Colonic mucosa (tissue), 4 donors: Measurements from ENCODE around the gene FOCAD. TPM values are rescaled to one million over a fixed set of nuclear protein-coding genes. Genes with fewer than 3 reads are reported as not detected.

ENCODE experiments used
- DNase-seq: peaks from one replicate; pipeline ENCODE4 v3.0.0-alpha.2; 2020
- H3K27ac ChIP-seq: fragments of 200-600 bp; one replicate; pipeline ENCODE4 v1.8.0; 2021
- H3K27me3 ChIP-seq: fragments of 200-600 bp; one replicate; pipeline ENCODE4 v1.8.0; 2021
- H3K36me3 ChIP-seq: fragments of 200-600 bp; one replicate; pipeline ENCODE4 v1.8.0; 2021
- H3K4me1 ChIP-seq: fragments of 200-600 bp; one replicate; pipeline ENCODE4 v1.8.0; 2021; ENCODE audit warnings: mild to moderate bottlenecking
- H3K4me3 ChIP-seq: fragments of 200-600 bp; one replicate; pipeline ENCODE4 v1.8.0; 2021
- H3K9ac ChIP-seq, 2 donors: one replicate each; pipeline ENCODE4 v1.7.0; 2013; ENCODE audit warnings: control low read depth in 2 of 2, low read depth in 2 of 2, low read length in 2 of 2
- H3K9me3 ChIP-seq: fragments of 200-600 bp; one replicate; pipeline ENCODE4 v1.8.0; 2021
- intact Hi-C: fragments of 100-400 bp; cut with DNase I; formaldehyde crosslinking; loops from one replicate; pipeline ENCODE4 v1.14.1; 2022
- total RNA-seq, 2 donors: library from RNA; stranded (reverse); fragmentation: NEBNext Ultra II Directional in 1 of 2; extraction: Animal tissue kit (Norgen Biotek cat#: 25700) in 1 of 2; gene quantifications; one replicate each; pipeline ENCODE4 v1.2.1, GENCODE V29; 2021
- TF ChIP-seq, protein P1 (sequence below): fragments of 200-600 bp; IDR thresholded peaks from one replicate; pipeline ENCODE4 v1.8.0; 2022; ENCODE audit warnings: antibody characterized with exemption, mild to moderate bottlenecking
- donor health status: healthy.
- donor health status: DM: no; HTN: no; CAD: no.
- donor health status: DM: no; HTN: no; CAD: no.

The FOCAD gene
- total RNA-seq, 2 donors from 2014 or later = 26.8 to 44.3 TPM

DNA sequence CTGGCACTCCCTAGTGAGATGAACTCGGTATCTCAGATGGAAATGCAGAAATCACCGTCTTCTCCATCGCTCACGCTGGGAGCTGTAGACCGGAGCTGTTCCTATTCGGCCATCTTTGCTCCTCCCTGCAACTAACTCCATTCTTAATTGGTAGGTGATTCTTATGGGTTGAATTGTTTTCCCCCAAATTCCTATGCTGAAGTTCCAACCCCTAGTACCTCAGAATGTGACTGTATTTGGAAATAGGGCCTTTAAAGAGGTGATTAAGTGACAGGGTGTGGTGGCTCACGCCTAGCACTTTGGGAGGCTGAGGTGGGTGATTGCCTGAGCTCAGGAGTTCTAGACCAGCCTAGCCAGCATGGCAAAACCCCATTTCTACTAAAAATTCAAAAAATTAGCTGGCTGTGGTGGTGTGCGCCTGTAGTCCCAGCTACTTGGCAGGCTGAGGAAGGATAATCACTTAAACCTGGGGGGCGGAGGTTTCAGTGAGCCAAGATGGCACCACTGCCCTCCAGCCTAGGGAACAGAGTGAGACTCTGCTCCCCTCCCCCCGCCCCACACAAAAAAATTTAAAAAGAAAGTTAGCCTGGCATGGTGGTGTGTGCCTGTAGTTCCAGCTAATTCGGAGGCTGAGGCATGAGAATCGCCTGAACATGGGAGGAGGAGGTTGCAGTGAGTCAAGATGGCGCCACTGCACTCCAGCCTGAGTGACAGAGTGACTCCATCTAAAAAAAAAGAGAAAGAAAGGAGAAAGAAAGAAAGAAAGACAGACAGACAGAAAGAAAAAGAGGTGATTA, 25.2 kb upstream of the FOCAD start:
- intact Hi-C loops = no loop called here
- Histone ChIP-seq H3K9ac (peak overlapping the region; percentile 3 to 58), H3K4me1 (no peaks in the 10 kb centered on the region), H3K27me3 (no peaks in the 10 kb centered on the region), H3K27ac (peak overlapping the region; percentile 40), H3K36me3 (no peaks in the 10 kb centered on the region), H3K4me3 (peak overlapping the region; percentile 45), H3K9me3 (no peaks in the 10 kb centered on the region)
- TF ChIP-seq, protein P1, sequence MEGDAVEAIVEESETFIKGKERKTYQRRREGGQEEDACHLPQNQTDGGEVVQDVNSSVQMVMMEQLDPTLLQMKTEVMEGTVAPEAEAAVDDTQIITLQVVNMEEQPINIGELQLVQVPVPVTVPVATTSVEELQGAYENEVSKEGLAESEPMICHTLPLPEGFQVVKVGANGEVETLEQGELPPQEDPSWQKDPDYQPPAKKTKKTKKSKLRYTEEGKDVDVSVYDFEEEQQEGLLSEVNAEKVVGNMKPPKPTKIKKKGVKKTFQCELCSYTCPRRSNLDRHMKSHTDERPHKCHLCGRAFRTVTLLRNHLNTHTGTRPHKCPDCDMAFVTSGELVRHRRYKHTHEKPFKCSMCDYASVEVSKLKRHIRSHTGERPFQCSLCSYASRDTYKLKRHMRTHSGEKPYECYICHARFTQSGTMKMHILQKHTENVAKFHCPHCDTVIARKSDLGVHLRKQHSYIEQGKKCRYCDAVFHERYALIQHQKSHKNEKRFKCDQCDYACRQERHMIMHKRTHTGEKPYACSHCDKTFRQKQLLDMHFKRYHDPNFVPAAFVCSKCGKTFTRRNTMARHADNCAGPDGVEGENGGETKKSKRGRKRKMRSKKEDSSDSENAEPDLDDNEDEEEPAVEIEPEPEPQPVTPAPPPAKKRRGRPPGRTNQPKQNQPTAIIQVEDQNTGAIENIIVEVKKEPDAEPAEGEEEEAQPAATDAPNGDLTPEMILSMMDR = no peak
- DNase-seq = peak; percentile 19

DNA sequence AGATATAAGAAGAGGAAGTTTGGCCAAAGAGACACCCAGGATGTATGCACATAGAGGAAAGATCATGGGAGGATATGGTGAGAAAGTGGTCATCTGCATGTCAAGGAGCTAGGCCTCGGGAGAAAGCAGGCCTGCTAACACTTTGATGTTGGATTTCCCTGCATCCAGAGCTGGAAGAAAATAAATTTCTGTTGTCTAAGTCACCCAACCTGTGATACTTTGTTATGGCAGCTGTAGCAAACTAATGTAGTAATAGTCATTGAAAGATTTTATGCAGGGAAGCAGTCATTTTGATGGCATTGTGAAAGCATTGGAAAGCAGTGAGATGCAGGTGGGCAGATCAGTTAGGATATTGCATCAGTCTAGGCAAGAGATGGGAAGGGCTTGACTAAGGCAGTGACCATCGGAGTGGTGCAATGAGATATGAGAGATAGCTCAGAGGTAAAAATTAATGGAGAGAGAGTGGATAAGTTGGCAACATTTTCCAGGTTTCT, 24.5 kb upstream of the FOCAD start:
- no peaks in the 10 kb centered on the region for H3K36me3 ChIP-seq
- intact Hi-C loops = no loop called here
- H3K27ac ChIP-seq = no peak overlapping the region
- H3K27me3 ChIP-seq = no peaks in the 10 kb centered on the region
- no peak for DNase-seq
- no peaks in the 10 kb centered on the region for H3K4me1 ChIP-seq
- TF ChIP-seq, protein P1 = no peak
- no peaks in the 10 kb centered on the region for H3K9me3 ChIP-seq
- H3K4me3 ChIP-seq = no peak overlapping the region
- H3K9ac ChIP-seq = no peak overlapping the region

DNA sequence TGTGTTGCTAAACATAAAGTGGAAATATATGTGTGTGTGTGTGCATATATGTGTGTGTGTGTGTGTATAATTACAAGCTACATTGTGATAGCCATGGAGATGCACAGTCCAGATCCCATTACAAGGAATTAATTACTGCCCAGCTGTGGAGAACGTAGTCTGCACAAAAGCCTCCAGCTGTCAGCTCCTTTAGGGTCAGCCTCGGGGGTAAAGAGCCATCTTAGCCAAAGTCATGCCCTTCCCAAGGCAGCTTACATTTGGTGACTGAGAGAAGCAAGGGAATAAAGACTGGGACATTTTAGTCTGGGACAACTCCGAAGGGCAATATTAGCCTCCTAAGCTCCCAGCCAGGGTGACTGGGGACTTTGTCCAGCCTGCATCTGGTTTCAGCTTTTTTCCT, 21.9 kb upstream of the FOCAD start:
- Histone ChIP-seq H3K27me3 (no peaks in the 10 kb centered on the region), H3K4me1 (no peaks in the 10 kb centered on the region), H3K4me3 (no peak overlapping the region), H3K27ac (no peak overlapping the region), H3K9ac (no peak overlapping the region), H3K9me3 (no peaks in the 10 kb centered on the region), H3K36me3 (no peaks in the 10 kb centered on the region)
- TF ChIP-seq, protein P1 = no peak
- DNase-seq = no peak
- intact Hi-C loops = no loop called here

DNA sequence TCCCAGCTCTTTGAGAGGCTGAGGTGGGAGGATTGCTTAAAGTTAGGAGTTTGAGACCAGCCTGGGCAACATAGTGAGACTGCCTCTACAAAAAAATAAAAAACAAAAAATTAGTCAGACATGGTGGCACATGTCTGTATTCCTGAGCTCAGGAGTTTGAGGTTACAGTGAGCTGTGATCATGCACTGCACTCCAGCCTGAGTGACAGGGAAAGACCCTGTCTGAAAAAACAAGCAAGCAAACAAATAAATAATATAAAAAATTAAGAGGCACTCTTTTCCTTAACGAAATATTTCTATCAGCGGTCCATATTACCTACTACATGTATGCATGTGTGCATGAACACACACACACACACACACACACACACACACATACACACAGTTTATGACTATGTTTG, 20.9 kb upstream of the FOCAD start:
- Histone ChIP-seq H3K9ac (no peak overlapping the region), H3K27ac (no peak overlapping the region), H3K36me3 (no peaks in the 10 kb centered on the region), H3K4me1 (no peaks in the 10 kb centered on the region), H3K27me3 (no peaks in the 10 kb centered on the region), H3K4me3 (no peak overlapping the region), H3K9me3 (no peaks in the 10 kb centered on the region)
- TF ChIP-seq, protein P1 = no peak
- no peak for DNase-seq
- intact Hi-C loops = no loop called here

DNA sequence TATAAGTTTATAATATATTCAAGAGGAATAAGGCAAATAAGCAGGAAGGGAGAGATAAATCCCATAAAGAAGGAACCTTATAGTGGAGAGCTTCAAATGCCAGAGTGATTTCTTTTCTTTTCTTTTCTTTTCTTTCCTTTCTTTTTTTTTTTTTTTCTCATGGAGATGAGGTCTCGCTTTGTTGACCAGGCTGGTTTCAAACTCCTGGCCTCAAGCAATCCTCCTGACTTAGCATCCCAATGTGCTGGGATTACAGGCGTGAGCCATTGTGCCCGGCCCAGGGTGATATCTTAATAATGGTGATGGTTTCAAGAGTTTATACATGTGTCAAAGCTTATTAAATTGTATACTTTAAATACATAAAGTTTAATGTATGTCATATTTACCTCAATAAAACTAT, 19.6 kb upstream of the FOCAD start:
- H3K4me3 ChIP-seq = no peak overlapping the region
- TF ChIP-seq, protein P1 = no peak
- H3K9ac ChIP-seq = no peak overlapping the region
- no peak for DNase-seq
- no peaks in the 10 kb centered on the region for H3K27me3 ChIP-seq
- no peaks in the 10 kb centered on the region for H3K9me3 ChIP-seq
- H3K4me1 ChIP-seq = no peaks in the 10 kb centered on the region
- intact Hi-C loops = no loop called here
- no peak overlapping the region for H3K27ac ChIP-seq
- H3K36me3 ChIP-seq = no peaks in the 10 kb centered on the region
